Islet precursor cell (in vitro differentiated cells): ENCODE measurements around the gene DTNA.
"Not testable (repeated sequence)": the region's sequence is repeated elsewhere in the genome, so short reads cannot be mapped to it uniquely, and the experiment has no call there.

ENCODE experiments used
- DNase-seq: peaks from one replicate; pipeline ENCODE4 v3.0.0-alpha.2; 2018

The DTNA gene

GRCh38 chr18:34709750-34710441, at the start of gene DTNA:
Gene DTNA (plus strand): TSS chr18:34710298. CDS start chr18:34755977, 45,679 bp downstream.
- DNase-seq: no peak

GRCh38 chr18:34660572-34660971, 49.5 kb upstream of the DTNA start:
- DNase-seq: no peak

- no peak for DNase-seq
Observed at GRCh38 chr18:34661464-34662087, 48.5 kb upstream of the DTNA start.

- DNase-seq: no peak
Observed at GRCh38 chr18:34676816-34677574, 33.1 kb upstream of the DTNA start.

GRCh38 chr18:34689750-34690149, 20.3 kb upstream of the DTNA start:
- DNase-seq: not testable (repeated sequence)

GRCh38 chr18:34691614-34692013, 18.5 kb upstream of the DTNA start:
- DNase-seq: no peak

GRCh38 chr18:34694591-34695165, 15.4 kb upstream of the DTNA start:
- no peak for DNase-seq

- no peak for DNase-seq
Observed at GRCh38 chr18:34695310-34695709, 14.8 kb upstream of the DTNA start.

- DNase-seq: no peak
Observed at GRCh38 chr18:34696671-34697070, 13.4 kb upstream of the DTNA start.

- DNase-seq: no peak
Observed at GRCh38 chr18:34697233-34697632, 12.9 kb upstream of the DTNA start.

- no peak for DNase-seq
Observed at GRCh38 chr18:34697891-34698290, 12.2 kb upstream of the DTNA start.

GRCh38 chr18:34701911-34702310, 8.2 kb upstream of the DTNA start:
- no peak for DNase-seq

GRCh38 chr18:34702814-34703213, 7.3 kb upstream of the DTNA start:
- no peak for DNase-seq

- no peak for DNase-seq
Observed at GRCh38 chr18:34704074-34704473, 6.0 kb upstream of the DTNA start.

- no peak for DNase-seq
Observed at GRCh38 chr18:34704823-34705222, 5.3 kb upstream of the DTNA start.

GRCh38 chr18:34707670-34708069, 2.4 kb upstream of the DTNA start:
- peak; percentile 85 for DNase-seq

GRCh38 chr18:34709104-34709503, 994 bp upstream of the DTNA start:
- no peak for DNase-seq

GRCh38 chr18:34710458-34710914, 388 bp downstream of the DTNA start:
- no peak for DNase-seq

GRCh38 chr18:34710934-34711333, 836 bp downstream of the DTNA start:
- no peak for DNase-seq

GRCh38 chr18:34716111-34716510, 6.0 kb downstream of the DTNA start:
- DNase-seq: not testable (repeated sequence)

GRCh38 chr18:34718610-34719009, 8.5 kb downstream of the DTNA start:
- DNase-seq: no peak

- no peak for DNase-seq
Observed at GRCh38 chr18:34720220-34720619, 10.1 kb downstream of the DTNA start.

GRCh38 chr18:34723143-34723542, 13.0 kb downstream of the DTNA start:
- DNase-seq: no peak

- DNase-seq: not testable (repeated sequence)
Observed at GRCh38 chr18:34725737-34726136, 15.6 kb downstream of the DTNA start.
